HuH-7 (cell line): ENCODE results near the gene ATG2A.

Source experiments
- DNase-seq: peaks from one replicate; pipeline ENCODE4 v3.0.0; 2011; ENCODE audit warnings: low spot score

The ATG2A gene

DNA sequence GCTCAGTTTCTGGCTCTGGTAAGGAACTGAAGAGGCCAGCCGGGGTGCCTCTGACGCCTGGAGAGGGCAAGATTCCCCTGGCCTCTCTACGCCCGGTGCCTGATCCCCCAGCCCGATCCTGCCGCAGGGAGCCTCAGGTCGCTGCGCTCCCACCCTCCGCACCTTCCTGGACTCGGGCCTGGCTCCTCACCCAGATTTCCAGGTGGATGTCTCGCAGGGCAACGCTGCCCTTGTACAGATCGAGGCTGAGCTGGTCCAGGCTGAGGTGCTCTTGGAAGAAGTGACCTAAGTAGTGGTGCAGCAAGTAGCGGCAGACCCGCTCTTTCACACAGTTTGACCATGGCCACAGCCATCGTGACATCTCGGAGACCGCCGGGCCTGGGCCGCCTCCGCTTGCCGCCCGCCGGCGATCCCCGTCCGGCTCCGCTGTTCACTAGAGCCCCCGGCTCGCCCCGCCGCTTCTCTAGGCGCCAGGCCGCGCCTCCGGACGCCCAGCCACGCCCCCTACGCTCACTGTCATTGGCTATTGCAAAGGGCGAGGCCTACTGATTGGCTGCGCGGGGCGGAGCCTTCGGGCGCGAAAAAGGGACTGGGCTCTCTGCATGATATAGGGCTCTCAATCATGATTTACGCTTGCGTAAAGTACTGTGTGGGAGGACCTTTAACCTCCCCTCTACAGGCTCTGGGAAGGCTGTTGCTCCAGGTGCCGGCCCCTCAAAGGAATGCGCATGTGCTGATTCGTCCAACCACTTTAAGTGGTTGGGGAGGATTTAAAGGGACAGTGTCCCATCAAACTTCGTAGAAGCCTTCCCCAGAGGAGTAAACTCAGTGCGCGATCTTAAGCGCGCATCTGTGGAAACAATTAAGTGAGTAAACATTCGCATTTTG lies at the start of gene ATG2A:
ATG2A (minus strand) TSS at position 435 of the 888 bp plus-strand sequence; CDS start at position 361, 74 bp downstream.
- peak; percentile 93 for DNase-seq

GRCh38 chr11:64963072-64963631 lies 46.1 kb upstream of the ATG2A start:
- no peak for DNase-seq

- DNase-seq: no peak
Measured at GRCh38 chr11:64960719-64961118, 43.7 kb upstream of the ATG2A start.

GRCh38 chr11:64959498-64959897 lies 42.5 kb upstream of the ATG2A start:
- DNase-seq: no peak

DNA sequence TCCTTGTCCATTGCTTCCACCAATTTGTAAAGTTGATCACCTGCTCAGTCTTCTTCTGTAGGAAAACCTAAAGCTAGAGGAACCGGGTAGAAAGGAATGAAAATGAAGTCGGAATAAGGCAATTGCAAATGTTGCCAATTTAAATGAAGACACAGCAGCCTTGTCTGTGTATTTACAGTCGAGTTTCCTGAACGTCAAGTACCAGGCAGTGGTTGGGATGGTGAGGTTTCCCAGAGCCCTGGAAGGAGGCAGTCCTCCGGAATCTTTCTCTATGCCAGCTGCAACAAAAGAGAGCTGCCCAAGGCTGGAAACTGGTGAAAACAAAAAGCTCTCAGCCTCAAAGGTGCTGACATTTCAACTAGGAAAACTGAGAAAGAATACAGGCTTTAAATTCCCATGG lies 37.2 kb upstream of the ATG2A start:
- no peak for DNase-seq

GRCh38 chr11:64951529-64951928 lies 34.5 kb upstream of the ATG2A start:
- no peak for DNase-seq

- no peak for DNase-seq
Measured at GRCh38 chr11:64947208-64947814, 30.3 kb upstream of the ATG2A start.

GRCh38 chr11:64936539-64936938 lies 19.5 kb upstream of the ATG2A start:
- no peak for DNase-seq

DNA sequence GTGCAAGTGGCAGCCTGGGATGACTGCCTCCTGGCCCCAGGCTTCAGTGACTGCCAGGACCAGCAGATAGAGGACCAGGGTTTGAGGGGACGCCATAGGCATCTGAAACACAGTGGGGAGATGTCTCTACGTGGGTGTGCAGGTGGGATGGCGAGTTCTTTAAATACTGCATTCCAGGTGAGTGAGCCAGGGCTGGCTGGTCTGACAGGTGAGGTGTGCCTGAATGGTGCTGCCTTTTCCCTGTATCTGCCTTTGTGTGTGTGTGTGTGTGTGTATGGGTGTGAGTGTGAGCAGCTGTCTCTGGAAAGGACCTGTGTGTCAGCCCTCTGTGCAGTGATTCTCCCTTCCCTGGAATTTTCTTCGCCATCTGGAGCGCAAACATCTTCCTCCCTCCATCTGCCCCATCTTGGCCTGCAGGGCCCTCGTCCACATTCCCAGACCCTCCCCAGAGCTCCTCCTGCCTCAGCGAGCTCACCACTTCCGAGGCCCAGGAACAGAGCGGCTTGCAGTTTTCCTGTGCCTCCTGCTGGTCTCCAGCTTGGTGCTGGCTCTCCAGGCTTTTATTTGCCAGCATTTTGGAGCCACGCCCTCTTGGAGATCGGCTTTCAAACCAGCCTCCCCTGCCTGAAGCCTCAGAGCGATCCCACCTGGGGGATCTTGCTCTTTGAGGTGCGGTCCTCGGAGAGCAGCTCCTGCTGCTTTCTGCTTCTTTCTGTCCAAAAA lies 18.5 kb upstream of the ATG2A start, which contains the start of gene GPHA2:
GPHA2 (minus strand) TSS at position 535 of the 723 bp plus-strand sequence; CDS start at position 102, 433 bp downstream.
- no peak for DNase-seq

DNA sequence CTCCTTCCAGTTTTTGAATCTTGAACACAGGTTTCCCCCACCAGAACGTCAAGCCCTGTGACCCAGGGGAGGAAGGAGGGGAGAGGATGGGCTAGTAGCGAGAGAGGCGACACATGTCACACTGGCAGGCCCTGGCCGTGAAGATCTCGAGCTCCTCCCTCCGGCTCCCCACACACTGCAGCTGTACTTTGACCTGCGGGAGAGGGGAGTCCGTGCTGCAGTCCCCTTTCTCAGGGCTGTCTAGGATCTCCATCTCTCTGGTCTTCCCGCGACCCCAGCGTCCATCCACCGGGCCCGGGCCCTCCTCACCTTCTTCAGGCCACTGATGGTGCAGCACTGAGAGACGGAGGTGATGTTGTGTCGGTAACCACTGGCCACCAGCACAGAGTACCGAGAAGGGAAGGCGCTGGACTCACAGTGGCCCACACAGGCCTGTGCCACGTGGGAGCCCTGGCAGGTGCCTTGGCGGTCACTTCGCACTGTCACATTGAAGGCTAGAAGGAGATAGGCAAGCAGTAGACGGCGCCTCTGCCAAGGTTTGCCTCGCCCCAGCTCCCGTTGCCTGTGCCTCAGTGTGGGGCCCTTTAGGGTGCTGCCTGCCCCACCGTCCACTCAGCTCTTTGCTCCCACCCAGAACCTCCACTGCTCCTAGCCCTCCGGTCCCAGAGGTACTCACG lies 17.8 kb upstream of the ATG2A start:
- DNase-seq: peak; percentile 30

GRCh38 chr11:64933935-64934681 lies 17.1 kb upstream of the ATG2A start:
- no peak for DNase-seq

DNA sequence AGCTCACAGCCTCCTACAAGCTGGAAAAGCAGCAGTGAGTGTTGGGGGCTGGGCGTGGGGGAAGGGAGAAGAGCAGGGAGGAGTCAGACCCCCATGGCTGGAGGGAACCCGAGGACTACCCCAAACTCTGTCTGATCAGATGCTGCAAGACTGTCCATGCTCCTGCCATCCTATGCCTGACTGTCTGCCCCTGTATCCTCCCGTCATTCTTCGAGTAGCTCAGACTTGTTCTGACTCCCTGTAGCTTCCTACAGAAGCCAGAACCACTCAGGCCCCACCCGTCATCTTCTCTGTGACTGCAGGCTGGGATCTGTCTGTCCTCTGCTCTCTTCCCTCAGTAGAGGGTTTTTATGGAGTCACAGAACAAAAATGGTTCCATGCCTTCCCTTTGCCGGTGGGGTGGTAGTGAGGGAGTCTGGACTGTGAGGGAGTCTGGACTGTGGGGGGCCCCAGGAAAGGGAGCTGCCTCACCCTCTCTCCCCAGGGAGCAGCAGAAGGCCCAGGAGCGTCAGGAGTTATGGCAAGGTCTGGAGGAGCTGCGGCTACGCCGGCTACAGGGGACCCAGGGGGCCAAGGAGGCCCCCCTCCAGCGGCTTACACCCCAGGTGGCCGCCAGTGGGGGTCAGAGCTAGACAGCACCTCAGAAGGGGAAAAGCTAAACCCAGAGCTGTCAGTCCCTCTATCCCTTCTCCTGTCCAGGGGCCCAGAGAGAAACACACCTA lies 16.4 kb upstream of the ATG2A start:
- DNase-seq: no peak

- DNase-seq: no peak
Measured at GRCh38 chr11:64932324-64932723, 15.3 kb upstream of the ATG2A start.

GRCh38 chr11:64931290-64931689 lies 14.3 kb upstream of the ATG2A start:
- no peak for DNase-seq

- DNase-seq: no peak
Measured at GRCh38 chr11:64930340-64930739, 13.3 kb upstream of the ATG2A start.

- DNase-seq: no peak
Measured at GRCh38 chr11:64929625-64930024, 12.6 kb upstream of the ATG2A start.

- no peak for DNase-seq
Measured at GRCh38 chr11:64928957-64929356, 11.9 kb upstream of the ATG2A start.

GRCh38 chr11:64926689-64927088 lies 9.7 kb upstream of the ATG2A start:
- DNase-seq: no peak

GRCh38 chr11:64925536-64926436 lies 8.8 kb upstream of the ATG2A start:
- DNase-seq: no peak
